DOHH2 (cell line): ENCODE data around the gene BAG5.
A peak's percentile ranks its signal among the peaks of the same experiment; 100 is the strongest.

Source experiments
- H3F3A ChIP-seq: fragments of 200-600 bp; sonication (generic), shearing (Covaris generic); 2 replicates; pipeline ENCODE4 v1.6.0; 2016; ENCODE audit warnings: antibody characterized with exemption, mild to moderate bottlenecking; ENCODE audit not compliant: control insufficient read depth, insufficient read depth
- H3K27ac ChIP-seq: fragments of 200-600 bp; sonication (generic); 2 replicates; pipeline ENCODE4 v1.5.1; 2014; ENCODE audit warnings: low read depth, mild to moderate bottlenecking, low read length, moderate library complexity
- H3K27me3 ChIP-seq: fragments of 200-600 bp; sonication (generic); 2 replicates; pipeline ENCODE4 v1.6.1; 2014; ENCODE audit warnings: mild to moderate bottlenecking, low read length, mixed read lengths; ENCODE audit not compliant: control insufficient read depth
- H3K36me3 ChIP-seq: fragments of 200-600 bp; sonication (generic); 2 replicates; pipeline ENCODE4 v1.6.1; 2014; ENCODE audit warnings: mild to moderate bottlenecking, low read length, moderate library complexity, mixed read lengths; ENCODE audit not compliant: control insufficient read depth
- H3K4me1 ChIP-seq: fragments of 200-600 bp; sonication (generic); 2 replicates; pipeline ENCODE4 v1.6.1; 2014; ENCODE audit warnings: mild to moderate bottlenecking, low read length, mixed read lengths; ENCODE audit not compliant: control insufficient read depth
- H3K4me2 ChIP-seq: fragments of 200-600 bp; sonication (generic); 2 replicates; pipeline ENCODE4 v1.6.0; 2014; ENCODE audit warnings: mild to moderate bottlenecking, low read length, moderate library complexity
- H3K4me3 ChIP-seq: fragments of 200-600 bp; sonication (generic); 2 replicates; pipeline ENCODE4 v1.5.1; 2014; ENCODE audit warnings: mild to moderate bottlenecking, low read length, mixed read lengths
- H3K79me2 ChIP-seq: fragments of 200-600 bp; sonication (generic); 2 replicates; pipeline ENCODE4 v1.6.1; 2014; ENCODE audit warnings: mild to moderate bottlenecking, low read length, mixed read lengths; ENCODE audit not compliant: control insufficient read depth
- H3K9me2 ChIP-seq: fragments of 200-600 bp; sonication (generic); replicated peaks from 2 replicates; pipeline ENCODE4 v1.6.1; 2014; ENCODE audit warnings: mild to moderate bottlenecking, low read length, mixed read lengths; ENCODE audit not compliant: control insufficient read depth
- H3K9me3 ChIP-seq: fragments of 200-600 bp; sonication (generic); 2 replicates; pipeline ENCODE4 v1.6.1; 2014; ENCODE audit warnings: antibody characterized with exemption, low read length, mixed read lengths; ENCODE audit not compliant: control insufficient read depth, insufficient read depth
- H4K20me1 ChIP-seq: fragments of 200-600 bp; sonication (generic); 2 replicates; pipeline ENCODE4 v1.6.0; 2014; ENCODE audit warnings: low read depth, mild to moderate bottlenecking, antibody characterized with exemption, low read length, moderate library complexity; ENCODE audit not compliant: control insufficient read depth, insufficient read depth
- EZH2phosphoT487 ChIP-seq: fragments of 200-600 bp; sonication (generic); IDR thresholded peaks from 2 replicates; pipeline ENCODE4 v1.6.1; 2017; ENCODE audit warnings: borderline replicate concordance, mild to moderate bottlenecking, antibody characterized with exemption, low read length, moderate library complexity, mixed read lengths
- TF ChIP-seq, protein P1 (sequence below): fragments of 200-600 bp; sonication (generic); IDR thresholded peaks from one replicate; pipeline ENCODE4 v1.5.1; 2014; ENCODE audit warnings: antibody characterized with exemption, mild to moderate bottlenecking, low read depth, low read length; ENCODE audit not compliant: poor library complexity, severe bottlenecking

The BAG5 gene

DNA sequence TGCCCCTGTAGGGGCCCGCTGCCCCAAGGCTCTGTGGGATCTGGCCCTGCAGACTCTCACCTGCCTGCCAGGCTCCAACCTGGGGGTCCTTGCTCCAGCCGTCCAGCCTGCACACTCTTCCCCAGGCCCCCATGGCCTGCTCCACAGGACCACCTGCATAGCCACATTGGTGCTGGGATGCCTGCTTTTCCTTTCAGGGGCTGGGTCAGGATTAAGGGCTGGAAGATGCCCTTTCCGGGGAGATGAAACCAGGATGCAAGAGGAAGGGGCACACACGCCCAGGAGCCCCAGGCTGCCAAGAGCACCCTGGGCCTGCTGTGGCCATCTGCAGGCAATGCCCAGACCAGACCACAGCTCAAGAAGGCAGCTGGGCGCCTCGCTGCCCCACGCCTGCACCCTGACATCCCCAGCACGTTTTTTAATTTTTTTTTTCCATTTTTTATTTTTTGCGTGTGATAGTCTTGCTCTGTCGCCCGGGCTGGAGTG lies 15.0 kb downstream of the BAG5 start:
- Histone ChIP-seq H3K27me3 (no peaks in the 10 kb centered on the region), H3F3A (no peaks in the 10 kb centered on the region), H3K4me3 (no peak overlapping the region), H3K79me2 (no peaks in the 10 kb centered on the region), H3K4me2 (no peak overlapping the region), H4K20me1 (no peaks in the 10 kb centered on the region), H3K9me3 (no peaks in the 10 kb centered on the region), H3K27ac (no peak overlapping the region), H3K4me1 (peaks cover 7% of the 10 kb centered on the region), H3K36me3 (no peaks in the 10 kb centered on the region), H3K9me2 (no peaks in the 10 kb centered on the region)
- TF ChIP-seq, protein P1, sequence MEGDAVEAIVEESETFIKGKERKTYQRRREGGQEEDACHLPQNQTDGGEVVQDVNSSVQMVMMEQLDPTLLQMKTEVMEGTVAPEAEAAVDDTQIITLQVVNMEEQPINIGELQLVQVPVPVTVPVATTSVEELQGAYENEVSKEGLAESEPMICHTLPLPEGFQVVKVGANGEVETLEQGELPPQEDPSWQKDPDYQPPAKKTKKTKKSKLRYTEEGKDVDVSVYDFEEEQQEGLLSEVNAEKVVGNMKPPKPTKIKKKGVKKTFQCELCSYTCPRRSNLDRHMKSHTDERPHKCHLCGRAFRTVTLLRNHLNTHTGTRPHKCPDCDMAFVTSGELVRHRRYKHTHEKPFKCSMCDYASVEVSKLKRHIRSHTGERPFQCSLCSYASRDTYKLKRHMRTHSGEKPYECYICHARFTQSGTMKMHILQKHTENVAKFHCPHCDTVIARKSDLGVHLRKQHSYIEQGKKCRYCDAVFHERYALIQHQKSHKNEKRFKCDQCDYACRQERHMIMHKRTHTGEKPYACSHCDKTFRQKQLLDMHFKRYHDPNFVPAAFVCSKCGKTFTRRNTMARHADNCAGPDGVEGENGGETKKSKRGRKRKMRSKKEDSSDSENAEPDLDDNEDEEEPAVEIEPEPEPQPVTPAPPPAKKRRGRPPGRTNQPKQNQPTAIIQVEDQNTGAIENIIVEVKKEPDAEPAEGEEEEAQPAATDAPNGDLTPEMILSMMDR: no peak
- TF ChIP-seq EZH2phosphoT487: no peak

DNA sequence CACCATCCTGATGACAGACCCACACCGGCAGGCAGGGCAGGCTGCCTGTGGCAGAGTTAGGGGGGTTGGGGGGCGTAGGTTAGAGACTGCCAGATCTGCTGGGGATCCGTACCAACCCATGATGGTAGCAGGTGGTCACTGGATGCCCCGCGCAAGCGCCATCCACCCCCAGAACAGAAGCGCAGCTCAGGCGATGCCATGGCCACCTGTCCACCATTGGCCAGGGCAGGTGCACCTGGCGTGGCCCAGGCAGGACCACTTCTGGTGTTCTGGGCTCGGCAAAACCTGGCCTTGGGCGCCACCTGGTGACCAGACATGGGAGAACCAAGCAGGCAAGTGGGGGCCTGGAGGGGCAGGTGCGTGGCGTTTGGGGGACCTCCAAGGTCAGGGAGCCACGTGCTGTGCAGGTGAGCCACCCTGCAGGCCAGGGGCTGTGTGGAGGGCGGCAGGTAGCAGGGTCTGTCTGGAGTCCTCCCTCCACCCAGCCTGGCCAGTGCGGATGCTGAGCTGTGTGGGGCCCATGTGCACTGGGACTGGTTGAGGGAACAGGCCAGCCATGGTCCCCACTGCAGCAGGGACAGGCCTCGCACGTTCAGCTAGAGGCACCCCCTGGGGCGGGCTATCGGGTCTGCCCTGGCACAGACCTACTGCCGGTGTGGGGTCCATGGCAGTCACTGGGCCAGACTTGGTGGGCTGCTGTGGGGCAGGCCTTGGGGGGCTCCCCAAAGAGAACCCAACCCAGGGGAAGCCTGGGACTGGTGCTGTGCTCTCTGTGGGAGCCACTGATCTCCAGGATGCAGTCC lies 15.6 kb downstream of the BAG5 start:
- no peaks in the 10 kb centered on the region for H3K9me2 ChIP-seq
- H3K27me3 ChIP-seq: no peaks in the 10 kb centered on the region
- TF ChIP-seq, protein P1: peak; percentile 99
- no peak for TF ChIP-seq EZH2phosphoT487
- H3F3A ChIP-seq: no peaks in the 10 kb centered on the region
- H3K4me1 ChIP-seq: peaks cover 7% of the 10 kb centered on the region
- no peak overlapping the region for H3K27ac ChIP-seq
- H3K36me3 ChIP-seq: no peaks in the 10 kb centered on the region
- H4K20me1 ChIP-seq: no peaks in the 10 kb centered on the region
- no peaks in the 10 kb centered on the region for H3K79me2 ChIP-seq
- H3K4me2 ChIP-seq: peak overlapping the region; percentile 21; the same call in 1 of the 2 replicates
- no peaks in the 10 kb centered on the region for H3K9me3 ChIP-seq
- H3K4me3 ChIP-seq: no peak overlapping the region

DNA sequence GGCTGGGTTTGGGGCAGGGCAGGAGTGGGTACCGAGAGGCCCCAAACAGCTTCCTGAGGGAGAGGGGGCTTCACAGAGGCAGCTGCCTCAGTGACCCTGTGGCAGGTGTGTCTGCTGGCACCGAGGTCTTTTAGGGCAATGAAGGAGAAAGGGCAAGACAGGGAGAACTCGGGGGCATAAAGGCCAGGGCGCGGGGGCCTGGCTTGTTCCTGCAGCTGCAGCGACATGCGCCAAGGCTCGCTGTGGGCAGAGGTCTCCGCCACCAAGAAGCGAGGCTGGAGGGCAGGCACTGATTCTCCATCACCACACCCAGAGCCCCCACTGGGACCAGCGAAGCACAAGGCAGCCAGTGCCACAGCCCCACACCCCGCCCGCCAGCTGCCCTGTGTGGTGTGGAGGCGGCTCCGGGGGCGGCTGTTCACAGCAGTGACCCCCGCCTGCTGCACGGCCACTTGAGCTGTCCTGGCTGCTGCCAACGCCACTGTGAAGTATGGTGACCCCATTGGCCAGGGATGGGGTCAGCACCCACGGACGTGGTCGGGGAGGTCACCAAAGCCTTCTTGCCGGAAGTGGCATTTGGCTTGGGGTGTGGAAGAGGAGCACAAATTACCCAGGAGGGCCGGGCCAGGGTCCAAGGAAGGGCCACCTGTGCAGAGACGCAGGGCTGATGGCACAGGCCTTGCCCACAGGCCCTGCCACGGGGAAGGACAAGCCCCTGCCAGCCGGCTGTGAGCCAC lies 16.4 kb downstream of the BAG5 start:
- Histone ChIP-seq H3K4me3 (no peak overlapping the region), H3K27me3 (no peaks in the 10 kb centered on the region; the same call in 1 of the 2 replicates), H3K9me2 (no peaks in the 10 kb centered on the region), H3K79me2 (no peaks in the 10 kb centered on the region), H4K20me1 (no peaks in the 10 kb centered on the region), H3K27ac (no peak overlapping the region), H3K4me1 (peaks cover 7% of the 10 kb centered on the region), H3F3A (no peaks in the 10 kb centered on the region), H3K9me3 (no peaks in the 10 kb centered on the region), H3K4me2 (no peak overlapping the region), H3K36me3 (no peaks in the 10 kb centered on the region)
- no peak for TF ChIP-seq EZH2phosphoT487
- TF ChIP-seq, protein P1: no peak
